K562 (cell line): ENCODE data around the gene STARD8. TPM values are rescaled to one million over a fixed set of nuclear protein-coding genes. Genes with fewer than 3 reads are reported as not detected.

Experiments used
- ATAC-seq: fragments of 200-7000 bp; cut with Tn5 transposase; 3 replicates; pipeline ENCODE4 v1.9.1; 2020; ENCODE audit warnings: moderate library complexity
- BruUV-seq: library from RNA; stranded (reverse); fragments of 400-500 nt; replicated peaks from 2 replicates; lab custom pipeline; 2021; lab: Mats Ljungman, UMichigan
- CTCF ChIA-PET: fragments of 300-600 bp; formaldehyde crosslinking; extraction: SDS; loops from one replicate; lab custom pipeline; 2021; ENCODE audit warnings: low intra/inter-chr PET ratio; lab: Yijun Ruan, JAX
- POLR2A ChIA-PET: fragments of 300-600, 350-650 bp; sonication (Branson Sonifier 250); formaldehyde crosslinking; extraction: SDS; loops from one replicate; lab custom pipeline; 2021; ENCODE audit warnings: antibody characterized with exemption, inconsistent platforms; lab: Yijun Ruan, JAX
- DNase-seq, 4 experiments: peaks; one replicate each; pipeline versions ENCODE4 v3.0.0 to v3.0.0-alpha.2; 2011 to 2018; ENCODE audit warnings: low spot score in 3 of 4, mixed read lengths in 3 of 4; ENCODE audit errors: extremely low read depth in 1 of 4
- FAIRE-seq: peaks from 2 replicates; lab custom pipeline; 2011; peaks lifted over from hg19 to GRCh38; lab: Jason Lieb, UNC
- H2AFZ ChIP-seq: 2 replicates; pipeline ENCODE4 v1.6.0; 2011; ENCODE audit warnings: low read depth, low read length, control low read depth, inconsistent platforms
- H3K27ac ChIP-seq: fragments of 200-600 bp; 3 replicates; pipeline ENCODE4 v1.8.0; 2011; ENCODE audit warnings: low read depth, mild to moderate bottlenecking, control low read depth, inconsistent platforms, low read length, moderate library complexity, mixed read lengths; ENCODE audit errors: extremely low read depth
- H3K27me3 ChIP-seq, 2 experiments: fragments of 300-600 bp in 1 of 2; 2 replicates in 1 of 2; 3 replicates in 1 of 2; pipeline versions ENCODE4 v1.6.0 to v1.8.0; 2011; ENCODE audit warnings: inconsistent platforms in 2 of 2, low read length in 2 of 2, mild to moderate bottlenecking in 1 of 2, mixed read lengths in 1 of 2, moderate library complexity in 1 of 2; ENCODE audit not compliant: control insufficient read depth in 2 of 2, insufficient read depth in 2 of 2
- H3K36me3 ChIP-seq: fragments of 300-600 bp; 3 replicates; pipeline ENCODE4 v1.8.0; 2011; ENCODE audit warnings: mild to moderate bottlenecking, low read length, inconsistent platforms; ENCODE audit not compliant: control insufficient read depth, insufficient read depth
- H3K4me1 ChIP-seq, 2 experiments: fragments of 200-600 bp in 1 of 2; replicated peaks in 1 of 2; 2 replicates in 1 of 2; 3 replicates in 1 of 2; pipeline versions ENCODE4 v1.5.1 to v1.8.0; 2011; ENCODE audit warnings: inconsistent platforms in 2 of 2, low read length in 2 of 2, mild to moderate bottlenecking in 1 of 2, mixed read lengths in 1 of 2, moderate library complexity in 1 of 2; ENCODE audit not compliant: control insufficient read depth in 2 of 2, insufficient read depth in 2 of 2
- H3K4me2 ChIP-seq: 2 replicates; pipeline ENCODE4 v1.6.1; 2011; ENCODE audit warnings: low read length, control low read depth, inconsistent platforms, mixed read lengths; ENCODE audit not compliant: insufficient read depth
- H3K4me3 ChIP-seq: fragments of 200-600 bp; sonication (generic), shearing (Covaris generic); 2 replicates; pipeline ENCODE4 v1.5.1; 2016; ENCODE audit warnings: control low read depth, inconsistent platforms
- H3K79me2 ChIP-seq: fragments of 200-600 bp; 3 replicates; pipeline ENCODE4 v1.8.0; 2011; ENCODE audit warnings: low read length, inconsistent platforms; ENCODE audit not compliant: control insufficient read depth, insufficient read depth
- H3K9ac ChIP-seq, 2 experiments: 2 replicates each; pipeline versions ENCODE4 v1.6.0 to v1.6.1; 2011; ENCODE audit warnings: low read depth in 2 of 2, low read length in 2 of 2, control low read depth in 1 of 2, inconsistent platforms in 1 of 2, mild to moderate bottlenecking in 1 of 2, mixed read lengths in 1 of 2; ENCODE audit not compliant: insufficient read depth in 1 of 2
- H3K9me1 ChIP-seq: one replicate; pipeline ENCODE4 v1.6.0; 2011; ENCODE audit warnings: inconsistent platforms, mild to moderate bottlenecking, low read length, moderate library complexity; ENCODE audit not compliant: control insufficient read depth, insufficient read depth
- H3K9me3 ChIP-seq: replicated peaks from 2 replicates; pipeline ENCODE4 v1.5.1; 2011; ENCODE audit warnings: low read depth, low read length, inconsistent platforms; ENCODE audit not compliant: control insufficient read depth, insufficient read depth
- H4K20me1 ChIP-seq: replicated peaks from 2 replicates; pipeline ENCODE4 v1.6.1; 2011; ENCODE audit warnings: low read length, inconsistent platforms, mixed read lengths; ENCODE audit not compliant: control insufficient read depth, insufficient read depth
- RBM25 ChIP-seq: fragments of 200-400 bp; formaldehyde crosslinking; IDR thresholded peaks from 2 replicates; pipeline ENCODE4 v1.6.1; 2018; ENCODE audit warnings: low read length, low read depth, moderate library complexity; ENCODE audit not compliant: severe bottlenecking
- ZFP36 ChIP-seq: fragments of 150-350 bp; IDR thresholded peaks from 2 replicates; pipeline ENCODE4 v1.6.1; 2018; ENCODE audit warnings: low read length, low read depth; ENCODE audit not compliant: partially characterized antibody
- ZNF146 ChIP-seq: IDR thresholded peaks from one replicate; pipeline ENCODE4 v1.6.1; 2018; ENCODE audit warnings: missing compliant biosample characterization; ENCODE audit not compliant: unreplicated experiment
- ZNF445 ChIP-seq: fragments of 250-450 bp; sonication (Bioruptor Pico); IDR thresholded peaks from 2 replicates; pipeline ENCODE4 v1.4.0; 2020; ENCODE audit warnings: low read depth, mild to moderate bottlenecking, moderate library complexity
- WGBS: fragments of 100-300 bp; shearing (Covaris generic); methylation state at CpG from one replicate; pipeline ENCODE4 v1.1.6; 2016; ENCODE audit warnings: low coverage, mixed read lengths; ENCODE audit not compliant: insufficient coverage; ENCODE audit errors: missing lambda C conversion rate; 5-methylcytosine and 5-hydroxymethylcytosine counted together
- in situ Hi-C: fragments of 300-500 bp; cut with MboI; formaldehyde crosslinking; loops from 4 replicates; pipeline ENCODE4 v1.15.0; 2018; ENCODE audit warnings: inconsistent platforms, mixed read lengths
- intact Hi-C: fragments of 100-400 bp; cut with micrococcal nuclease; formaldehyde crosslinking; loops from 2 replicates; pipeline ENCODE4 v1.14.2; 2022
- polyA plus RNA-seq, 8 experiments: library from polyadenylated mRNA; depleted of rRNA in 4 of 8; stranded (reverse) in 5 of 8; unstranded in 3 of 8; fragments of >200 nt; fragmentation: Nextera tagmentation in 2 of 8; fragmentation: Illumina TruSeq in 1 of 8; extraction: Ambion mirVana in 2 of 8; extraction: Trizol in 1 of 8; gene quantifications; 2 replicates each; pipeline versions ENCODE4 v1.2.1 to v1.2.3, GENCODE V29; 2011 to 2014; ENCODE audit warnings: inconsistent platforms in 1 of 8, missing spikeins in 1 of 8
- total RNA-seq, 7 experiments: library from RNA; depleted of rRNA in 6 of 7; stranded (reverse); fragments of >200 nt in 6 of 7; fragmentation: Illumina TruSeq in 2 of 7; extraction: Trizol in 2 of 7; gene quantifications; 2 replicates each; pipeline versions ENCODE4 v1.2.1 to v1.2.3, GENCODE V29; 2011 to 2021; ENCODE audit warnings: low replicate concordance in 1 of 7

The STARD8 gene
- total and polyA plus RNA-seq, 9 of the 15 experiments (the other 6 are each of a cell fraction or from before 2014, with no cell fraction given) = 1.6 to 35.0 (median 15.9) TPM

DNA sequence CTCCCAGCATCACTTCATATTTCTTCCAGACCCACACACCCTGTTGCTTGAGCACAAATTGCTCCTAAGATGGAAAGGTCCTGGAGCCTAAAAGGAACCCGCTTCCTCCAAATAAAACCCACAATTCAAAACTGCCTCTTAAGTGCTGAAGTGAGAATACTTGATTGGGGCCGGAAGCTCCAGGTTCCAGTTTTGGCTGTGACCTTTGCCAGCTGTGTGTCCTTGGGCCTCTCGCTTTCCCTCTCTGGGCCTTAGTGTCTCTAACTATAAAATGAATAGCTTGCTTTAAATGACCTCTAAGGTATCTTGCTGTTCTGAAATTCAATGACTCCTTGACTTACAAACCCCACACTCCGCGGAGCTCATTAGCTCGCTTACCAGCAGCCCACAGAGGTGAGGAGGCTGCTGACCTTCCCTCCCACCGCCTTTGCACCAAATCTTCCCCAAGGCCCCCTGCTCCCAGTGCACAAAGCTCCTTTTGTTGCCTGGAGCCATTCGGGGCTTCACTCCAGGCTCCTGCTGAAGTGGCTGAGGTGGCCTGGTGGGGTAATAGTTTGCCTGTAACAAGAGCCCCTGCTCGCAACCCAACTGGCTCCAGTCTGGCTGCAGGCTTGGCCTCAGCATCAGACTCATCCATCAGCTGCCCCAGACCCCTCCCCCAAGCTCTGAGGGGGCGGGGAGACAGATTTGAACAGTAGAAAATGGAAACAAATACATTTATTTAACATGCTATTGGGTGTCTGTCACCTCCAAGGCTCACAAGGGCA, 21.8 kb downstream of the STARD8 start:
- Histone ChIP-seq H3K9me1 (no peaks in the 10 kb centered on the region), H3K27ac (no peak overlapping the region), H3K4me1 (peaks cover 0 to 2% of the 10 kb centered on the region in 2 experiments; a peak in 2 of 5 replicates), H3K4me2 (no peak overlapping the region), H3K9ac (no peak overlapping the region), H3K27me3 (no peaks in the 10 kb centered on the region), H3K36me3 (no peaks in the 10 kb centered on the region), H3K9me3 (no peaks in the 10 kb centered on the region; the same call in 1 of the 2 replicates), H3K79me2 (no peaks in the 10 kb centered on the region), H2AFZ (no peak overlapping the region), H4K20me1 (no peaks in the 10 kb centered on the region), H3K4me3 (no peak overlapping the region)
- ChIA-PET POLR2A (no interaction called here), CTCF (no interaction called here)
- in situ Hi-C loops = no loop called here
- peak in 2 of 4 experiments; percentile 12 to 15 for DNase-seq
- BruUV-seq = no TSS peak
- ATAC-seq = no peak
- TF ChIP-seq ZNF146 (no peak), ZFP36 (peak; percentile 65), RBM25 (peak; percentile 79)
- intact Hi-C loops = no loop called here
- no peak for FAIRE-seq
- WGBS = 37% methylated on average over 5 of the region's 10 CpGs

DNA sequence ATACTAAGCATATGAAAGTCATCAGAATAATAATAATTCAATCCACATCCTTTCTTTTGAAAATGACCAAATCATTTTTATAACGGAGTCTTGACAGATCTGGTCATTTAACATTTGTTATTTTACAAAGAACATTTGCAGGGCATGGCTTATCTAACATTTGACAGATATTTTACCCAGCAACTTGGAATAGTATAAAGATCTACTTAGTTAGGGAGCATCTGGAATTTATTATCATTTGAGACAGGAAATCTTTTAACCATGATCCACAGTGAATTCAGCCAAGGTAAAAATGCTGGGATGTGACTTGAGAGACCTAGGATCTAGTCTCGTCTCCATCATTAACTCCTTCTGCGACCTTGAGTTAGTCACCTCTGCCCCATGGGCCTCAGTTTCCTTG, 22.4 kb downstream of the STARD8 start:
- Histone ChIP-seq H3K36me3 (no peaks in the 10 kb centered on the region), H3K4me3 (no peak overlapping the region), H3K27me3 (no peaks in the 10 kb centered on the region), H2AFZ (no peak overlapping the region), H3K9ac (no peak overlapping the region), H4K20me1 (no peaks in the 10 kb centered on the region), H3K9me3 (no peaks in the 10 kb centered on the region; the same call in 1 of the 2 replicates), H3K9me1 (no peaks in the 10 kb centered on the region), H3K27ac (no peak overlapping the region), H3K4me2 (no peak overlapping the region), H3K79me2 (no peaks in the 10 kb centered on the region), H3K4me1 (peaks cover 0 to 2% of the 10 kb centered on the region in 2 experiments; a peak in 2 of 5 replicates)
- CTCF ChIA-PET = no interaction called here
- in situ Hi-C loops (no loop called here), intact Hi-C loops (no loop called here)
- DNase-seq (no peak), ATAC-seq (no peak), FAIRE-seq (no peak)
- POLR2A ChIA-PET = no interaction called here
- no TSS peak for BruUV-seq
- TF ChIP-seq ZNF445 (CRISPR knock-in tag) = no peak
- WGBS = 34% methylated on average over 3 of the region's 3 CpGs
